ENCODE measurements around the gene CAAP1. TPM values are rescaled to one million over a fixed set of nuclear protein-coding genes. Genes with fewer than 3 reads are reported as not detected.

The CAAP1 gene
- total RNA-seq, 1 donor from 2014 or later, result 14.3 TPM

DNA sequence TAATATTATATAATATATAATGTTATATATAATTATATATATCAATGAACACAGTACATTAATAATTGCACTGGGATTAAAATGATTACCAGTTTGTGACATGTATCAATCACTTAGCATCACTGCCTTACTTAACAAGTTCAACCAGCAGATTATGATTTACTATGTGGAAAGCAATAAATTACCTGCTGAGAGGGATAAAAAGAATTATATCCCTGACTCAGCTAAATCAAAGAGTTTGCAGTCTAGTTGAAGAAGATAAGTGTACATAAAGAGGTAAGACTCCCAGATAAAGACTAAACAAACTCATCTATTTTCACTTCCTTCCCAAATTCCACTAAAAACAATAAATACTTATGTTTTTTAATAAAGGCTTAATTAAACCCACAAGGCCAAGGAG is 43.2 kb upstream of the CAAP1 start:
- Mint-ChIP-seq H3K27me3 (ENCODE audit: unreplicated experiment) (no peaks in the 10 kb centered on the region), H3K4me1 (ENCODE audit: low read depth, unreplicated experiment) (peaks cover 9% of the 10 kb centered on the region), H3K27ac (ENCODE audit: unreplicated experiment) (no peak overlapping the region), H3K36me3 (ENCODE audit: unreplicated experiment) (no peaks in the 10 kb centered on the region), H3K9me3 (ENCODE audit: unreplicated experiment) (no peaks in the 10 kb centered on the region), H3K4me3 (ENCODE audit: unreplicated experiment) (no peak overlapping the region)
- TF ChIP-seq, protein P1, sequence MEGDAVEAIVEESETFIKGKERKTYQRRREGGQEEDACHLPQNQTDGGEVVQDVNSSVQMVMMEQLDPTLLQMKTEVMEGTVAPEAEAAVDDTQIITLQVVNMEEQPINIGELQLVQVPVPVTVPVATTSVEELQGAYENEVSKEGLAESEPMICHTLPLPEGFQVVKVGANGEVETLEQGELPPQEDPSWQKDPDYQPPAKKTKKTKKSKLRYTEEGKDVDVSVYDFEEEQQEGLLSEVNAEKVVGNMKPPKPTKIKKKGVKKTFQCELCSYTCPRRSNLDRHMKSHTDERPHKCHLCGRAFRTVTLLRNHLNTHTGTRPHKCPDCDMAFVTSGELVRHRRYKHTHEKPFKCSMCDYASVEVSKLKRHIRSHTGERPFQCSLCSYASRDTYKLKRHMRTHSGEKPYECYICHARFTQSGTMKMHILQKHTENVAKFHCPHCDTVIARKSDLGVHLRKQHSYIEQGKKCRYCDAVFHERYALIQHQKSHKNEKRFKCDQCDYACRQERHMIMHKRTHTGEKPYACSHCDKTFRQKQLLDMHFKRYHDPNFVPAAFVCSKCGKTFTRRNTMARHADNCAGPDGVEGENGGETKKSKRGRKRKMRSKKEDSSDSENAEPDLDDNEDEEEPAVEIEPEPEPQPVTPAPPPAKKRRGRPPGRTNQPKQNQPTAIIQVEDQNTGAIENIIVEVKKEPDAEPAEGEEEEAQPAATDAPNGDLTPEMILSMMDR (IDR thresholded peaks at IDR 0.05; ENCODE audit: partially characterized antibody, unreplicated experiment), result no peak
- no peak for DNase-seq

- H3K4me3 Mint-ChIP-seq (ENCODE audit: unreplicated experiment), result no peak overlapping the region
- no peak overlapping the region for H3K27ac Mint-ChIP-seq (ENCODE audit: unreplicated experiment)
- DNase-seq, result no peak
- no peaks in the 10 kb centered on the region for H3K4me1 Mint-ChIP-seq (ENCODE audit: low read depth, unreplicated experiment)
- H3K27me3 Mint-ChIP-seq (ENCODE audit: unreplicated experiment), result no peaks in the 10 kb centered on the region
- TF ChIP-seq, protein P1 (IDR thresholded peaks at IDR 0.05; ENCODE audit: partially characterized antibody, unreplicated experiment), result no peak
- no peaks in the 10 kb centered on the region for H3K36me3 Mint-ChIP-seq (ENCODE audit: unreplicated experiment)
- no peaks in the 10 kb centered on the region for H3K9me3 Mint-ChIP-seq (ENCODE audit: unreplicated experiment)
Measured at GRCh38 chr9:26928902-26929495, 36.4 kb upstream of the CAAP1 start.

GRCh38 chr9:26925609-26926008 is 33.0 kb upstream of the CAAP1 start:
- Mint-ChIP-seq H3K4me1 (ENCODE audit: low read depth, unreplicated experiment) (no peaks in the 10 kb centered on the region), H3K27ac (ENCODE audit: unreplicated experiment) (no peak overlapping the region), H3K27me3 (ENCODE audit: unreplicated experiment) (no peaks in the 10 kb centered on the region), H3K9me3 (ENCODE audit: unreplicated experiment) (no peaks in the 10 kb centered on the region), H3K4me3 (ENCODE audit: unreplicated experiment) (no peak overlapping the region), H3K36me3 (ENCODE audit: unreplicated experiment) (no peaks in the 10 kb centered on the region)
- no peak for DNase-seq
- TF ChIP-seq, protein P1 (IDR thresholded peaks at IDR 0.05; ENCODE audit: partially characterized antibody, unreplicated experiment), result no peak

DNA sequence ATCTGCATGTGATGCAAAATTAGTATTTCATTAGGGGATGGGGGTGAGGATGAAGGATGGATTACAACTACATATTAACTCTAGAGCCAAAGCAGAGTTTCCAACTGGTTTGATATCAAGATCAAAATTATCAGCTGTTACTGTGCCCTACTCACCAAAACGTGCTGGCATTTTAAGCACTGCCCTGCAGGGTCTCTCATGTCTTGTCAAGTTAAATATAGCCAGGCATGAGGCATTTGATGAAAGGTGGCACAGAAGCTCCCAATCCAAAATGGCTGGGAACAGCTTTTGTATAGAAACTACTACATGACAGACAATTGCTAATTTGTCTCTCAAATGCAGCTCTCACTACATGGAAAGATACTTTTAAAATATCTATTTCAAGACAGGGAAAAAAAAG is 27.1 kb upstream of the CAAP1 start:
- H3K9me3 Mint-ChIP-seq (ENCODE audit: unreplicated experiment), result peaks cover 2% of the 10 kb centered on the region
- no peak overlapping the region for H3K27ac Mint-ChIP-seq (ENCODE audit: unreplicated experiment)
- no peaks in the 10 kb centered on the region for H3K27me3 Mint-ChIP-seq (ENCODE audit: unreplicated experiment)
- no peak overlapping the region for H3K4me3 Mint-ChIP-seq (ENCODE audit: unreplicated experiment)
- no peaks in the 10 kb centered on the region for H3K36me3 Mint-ChIP-seq (ENCODE audit: unreplicated experiment)
- no peaks in the 10 kb centered on the region for H3K4me1 Mint-ChIP-seq (ENCODE audit: low read depth, unreplicated experiment)
- DNase-seq, result no peak
- TF ChIP-seq, protein P1 (IDR thresholded peaks at IDR 0.05; ENCODE audit: partially characterized antibody, unreplicated experiment), result no peak

GRCh38 chr9:26913138-26913668 is 20.6 kb upstream of the CAAP1 start:
- H3K4me3 Mint-ChIP-seq (ENCODE audit: unreplicated experiment), result no peak overlapping the region
- H3K36me3 Mint-ChIP-seq (ENCODE audit: unreplicated experiment), result no peaks in the 10 kb centered on the region
- H3K4me1 Mint-ChIP-seq (ENCODE audit: low read depth, unreplicated experiment), result no peaks in the 10 kb centered on the region
- TF ChIP-seq, protein P1 (IDR thresholded peaks at IDR 0.05; ENCODE audit: partially characterized antibody, unreplicated experiment), result no peak
- no peak for DNase-seq
- no peaks in the 10 kb centered on the region for H3K9me3 Mint-ChIP-seq (ENCODE audit: unreplicated experiment)
- H3K27me3 Mint-ChIP-seq (ENCODE audit: unreplicated experiment), result no peaks in the 10 kb centered on the region
- no peak overlapping the region for H3K27ac Mint-ChIP-seq (ENCODE audit: unreplicated experiment)

Data from glutamatergic neuron (in vitro differentiated cells).